Measurements from ENCODE around the gene PDZD11.
A peak's percentile ranks its signal among the peaks of the same experiment; 100 is the strongest.
"Not testable (repeated sequence)": the region's sequence is repeated elsewhere in the genome, so short reads cannot be mapped to it uniquely, and the experiment has no call there.

PDZD11 gene

GRCh38 chrX:70289793-70290770 lies at the start of gene PDZD11, which contains the start of gene KIF4A:
TSS of gene PDZD11 (minus strand) at chrX:70289927. CDS start at chrX:70289341, 586 bp downstream.
TSS of gene KIF4A (plus strand) at chrX:70290104. CDS start at chrX:70290459, 355 bp downstream.
- DNase-seq, result peak; percentile 56

GRCh38 chrX:70338290-70338689 lies 48.6 kb upstream of the PDZD11 start:
- DNase-seq, result no peak

DNA sequence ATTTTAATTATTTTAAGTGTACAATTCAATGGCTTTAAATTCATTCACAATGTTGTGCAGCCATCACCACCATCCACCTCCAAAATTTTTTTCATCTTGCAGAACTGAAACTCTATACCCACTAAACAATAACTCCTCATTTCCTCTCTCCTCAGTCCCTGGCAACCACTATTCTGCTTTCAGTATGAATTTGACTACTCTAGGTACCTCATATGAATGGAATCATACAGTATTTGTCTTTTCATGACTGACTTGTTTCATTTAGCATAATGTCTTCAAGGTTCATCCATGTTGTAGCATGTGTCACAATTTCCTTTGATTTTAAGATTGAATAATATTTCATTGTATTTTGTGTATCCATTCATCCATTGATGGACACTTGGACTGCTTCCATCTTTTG lies 47.0 kb upstream of the PDZD11 start:
- no peak for DNase-seq

DNA sequence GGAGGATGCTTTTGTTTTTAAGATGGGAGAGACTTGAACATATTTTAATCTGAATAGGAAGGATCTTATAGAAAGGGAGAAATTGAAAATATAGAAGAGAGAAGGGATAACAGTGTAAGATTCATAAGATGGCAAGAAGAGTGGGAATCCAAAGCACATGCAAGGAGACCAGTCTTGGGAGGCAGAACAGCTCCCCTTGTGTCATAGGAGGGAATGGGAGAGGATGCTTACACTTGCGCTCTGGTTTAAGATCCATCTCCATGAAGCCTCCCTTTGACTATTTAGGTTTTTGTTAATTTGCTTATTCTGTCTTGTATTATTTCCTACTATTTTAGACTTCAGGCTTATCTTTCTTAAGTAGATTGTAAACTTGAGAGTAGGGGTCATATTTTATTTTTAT lies 42.9 kb upstream of the PDZD11 start:
- DNase-seq, result no peak

DNA sequence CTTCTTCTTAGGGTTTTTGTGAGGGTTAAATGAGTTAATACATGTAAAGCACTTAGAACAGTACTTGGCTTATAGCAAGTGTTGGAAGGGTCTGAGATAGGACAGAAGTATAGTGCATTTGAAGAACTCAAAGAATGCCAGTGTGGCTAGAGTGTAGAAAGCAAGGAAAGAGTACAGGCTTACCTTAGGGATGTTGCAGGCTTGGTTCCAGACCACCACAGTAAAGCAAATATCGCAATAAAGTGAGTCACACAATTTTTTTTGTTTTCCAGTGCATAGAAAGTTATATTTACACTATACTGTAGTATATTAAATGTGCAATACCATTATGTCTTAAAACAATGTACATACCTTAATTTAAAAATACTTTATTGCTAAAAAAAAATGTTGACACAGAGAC lies 41.4 kb upstream of the PDZD11 start:
- no peak for DNase-seq

DNA sequence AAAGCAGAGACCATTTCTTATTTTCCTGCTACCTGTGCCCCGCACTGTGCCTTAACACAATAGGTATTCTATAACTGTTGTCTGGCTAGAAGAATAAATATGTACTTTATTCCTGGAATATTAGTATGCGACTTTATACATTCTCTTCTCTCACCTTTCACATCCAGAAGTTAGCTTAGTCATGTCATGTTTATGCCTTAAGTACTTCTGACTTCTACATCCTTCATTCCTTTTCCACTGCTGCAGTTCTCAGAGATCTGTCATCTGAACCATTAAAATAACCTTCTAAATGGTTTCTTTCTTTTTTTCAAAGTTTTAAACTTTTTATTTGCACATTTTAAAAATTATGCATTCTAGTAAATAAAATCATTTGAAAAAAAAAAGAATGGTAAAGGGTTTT lies 34.6 kb upstream of the PDZD11 start:
- DNase-seq, result no peak

- not testable (repeated sequence) for DNase-seq
These were observed 33.9 kb upstream of the PDZD11 start for GRCh38 chrX:70323628-70324027.

DNA sequence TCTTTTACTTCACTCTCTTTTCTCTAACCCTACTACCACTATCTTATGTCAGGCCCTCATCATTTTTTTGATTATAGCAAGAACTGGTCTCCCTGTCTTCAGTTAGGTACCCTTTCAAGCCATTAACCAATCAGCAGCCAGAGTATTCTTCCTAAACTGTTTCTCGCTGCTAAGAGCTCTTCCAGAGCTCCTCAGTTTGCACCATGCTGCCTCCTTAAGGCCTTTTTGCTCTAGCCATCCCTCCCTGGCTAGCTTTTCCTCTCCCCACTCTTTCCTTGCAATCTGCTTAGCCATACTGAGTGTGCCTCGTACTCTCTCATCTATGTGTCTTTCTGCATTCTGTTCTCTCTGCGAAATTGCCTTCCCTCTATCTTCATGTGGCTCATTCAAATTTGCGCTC lies 33.1 kb upstream of the PDZD11 start:
- no peak for DNase-seq

GRCh38 chrX:70313503-70313902 lies 23.8 kb upstream of the PDZD11 start:
- DNase-seq, result no peak

DNA sequence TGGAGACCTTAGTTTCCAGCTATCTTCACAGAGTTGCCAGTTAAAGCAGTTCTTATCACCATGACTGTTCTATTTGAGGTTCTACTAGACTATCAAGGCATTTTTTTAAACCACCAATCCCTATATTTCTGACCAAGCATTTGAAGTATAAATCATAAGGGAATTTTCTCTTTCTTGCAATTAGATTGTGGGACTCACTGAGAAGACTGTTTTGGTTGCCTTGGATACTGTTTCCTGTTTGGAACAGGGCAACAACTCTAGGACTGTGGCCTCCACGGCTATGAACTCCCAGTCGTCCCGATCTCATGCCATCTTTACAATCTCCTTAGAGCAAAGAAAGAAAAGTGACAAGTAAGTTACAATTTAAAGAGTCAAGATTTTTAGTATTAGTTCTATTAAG lies 12.0 kb upstream of the PDZD11 start:
- no peak for DNase-seq

- DNase-seq, result no peak
These were observed 3.9 kb upstream of the PDZD11 start for GRCh38 chrX:70293621-70294020.

DNA sequence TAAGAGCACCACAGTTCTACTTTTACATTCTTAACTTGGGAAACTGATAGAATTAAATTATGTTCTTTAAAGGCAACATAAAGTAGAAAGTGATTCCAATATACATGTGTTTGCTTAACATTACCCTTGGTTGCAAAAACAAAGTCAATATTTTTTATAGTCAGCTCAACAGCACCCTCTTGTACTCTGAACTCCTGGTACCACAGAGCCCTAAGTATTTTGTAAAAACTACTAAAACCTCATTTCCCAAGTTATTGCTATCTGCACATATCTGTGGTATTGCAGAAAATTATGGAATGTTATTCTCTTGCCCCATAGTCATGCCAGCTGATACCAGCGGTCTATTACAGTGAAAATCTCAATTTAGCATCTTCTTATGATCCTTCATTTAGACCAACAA lies 3.1 kb upstream of the PDZD11 start:
- no peak for DNase-seq

DNA sequence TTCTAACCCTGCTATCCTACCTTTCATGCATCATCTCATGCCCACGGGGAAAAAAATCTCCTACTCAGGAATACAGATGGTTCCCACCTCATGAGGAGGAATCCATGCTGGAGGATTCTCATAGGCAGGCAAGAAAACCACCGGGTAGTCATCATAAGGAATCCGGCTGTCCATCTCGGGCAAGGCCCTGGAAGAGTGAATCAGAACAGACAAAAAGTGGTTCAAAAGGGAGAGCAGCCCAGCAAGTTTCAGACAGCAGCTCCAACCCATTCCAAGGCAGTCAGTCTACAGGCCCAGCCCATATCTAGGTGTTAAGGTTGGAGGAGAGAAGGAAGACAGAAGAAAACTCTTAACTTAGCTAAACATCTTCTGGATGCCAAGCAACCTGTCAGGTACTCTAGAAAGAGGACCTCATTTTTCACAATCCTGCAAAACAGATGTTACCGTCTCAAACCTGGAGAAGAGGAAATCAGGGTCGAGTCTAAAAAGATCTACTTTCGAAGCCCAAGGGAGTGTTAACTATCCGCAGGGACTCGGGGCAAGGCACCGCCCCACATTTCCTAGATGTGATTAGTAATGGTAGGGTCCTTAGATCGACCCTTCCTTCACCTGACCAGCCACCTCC lies 447 bp downstream of the PDZD11 start:
- DNase-seq, result no peak

DNA sequence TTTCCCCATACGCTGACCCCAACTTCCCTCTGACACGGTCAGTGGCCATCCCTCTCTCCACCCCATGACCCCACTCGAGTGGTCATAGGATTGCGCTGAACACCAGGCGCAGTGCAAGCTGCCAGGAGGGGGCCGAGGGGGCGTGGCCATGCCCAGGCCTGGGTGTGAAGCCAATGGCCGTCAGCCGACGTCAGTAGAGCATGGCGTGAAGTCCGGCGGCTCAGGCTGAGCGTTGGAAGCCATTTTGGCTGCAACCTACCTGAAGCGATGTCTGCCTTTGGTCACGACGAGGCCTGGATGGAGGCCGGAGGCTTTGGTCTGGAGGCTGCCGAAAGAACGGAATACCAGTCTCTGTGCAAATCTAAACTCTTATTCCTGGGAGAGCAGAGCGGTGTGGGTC lies 7.8 kb downstream of the PDZD11 start, which contains the start of gene RAB41:
RAB41 (plus strand) TSS at position 222 of the 400 bp plus-strand sequence; CDS start at position 268, 46 bp downstream.
- no peak for DNase-seq

- no peak for DNase-seq
These were observed 9.2 kb downstream of the PDZD11 start for GRCh38 chrX:70280573-70280972.

DNA sequence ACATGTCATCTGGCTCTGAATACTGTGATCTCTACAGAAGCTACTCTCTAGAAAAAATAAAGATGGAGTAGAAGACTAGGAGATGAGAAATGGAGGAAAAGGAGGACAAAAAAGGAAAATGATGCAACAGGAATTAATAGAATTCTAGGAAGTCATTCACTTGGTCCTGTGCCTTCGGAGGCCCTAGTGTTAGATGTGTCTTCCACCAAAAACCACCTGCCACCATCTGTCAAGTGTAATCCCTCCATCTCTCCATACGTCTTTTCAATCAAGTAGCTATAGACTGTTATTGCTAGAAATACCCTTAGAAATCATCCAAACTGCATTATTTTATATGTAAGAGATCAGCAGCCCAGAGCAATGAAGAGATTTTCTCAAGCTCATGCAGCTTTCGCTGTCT lies 10.6 kb downstream of the PDZD11 start:
- DNase-seq, result no peak

DNA sequence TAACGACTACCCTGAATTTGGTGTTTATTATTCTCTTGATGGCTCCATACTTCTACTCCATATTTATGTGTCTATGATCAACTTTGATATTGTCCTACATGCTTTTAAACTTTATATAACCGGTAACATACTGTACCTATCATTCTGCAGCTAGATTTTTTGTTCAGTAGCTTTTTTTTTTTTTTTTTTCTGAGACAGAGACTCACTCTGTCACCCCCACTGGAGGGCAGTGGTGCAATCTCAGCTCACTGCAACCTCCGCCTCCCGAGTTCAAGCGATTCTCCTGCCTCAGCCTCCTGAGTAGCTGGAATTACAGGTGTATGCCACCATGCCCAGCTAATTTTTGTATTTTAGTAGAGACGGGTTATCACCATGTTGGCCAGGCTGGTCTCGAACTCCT lies 15.7 kb downstream of the PDZD11 start:
- not testable (repeated sequence) for DNase-seq

DNA sequence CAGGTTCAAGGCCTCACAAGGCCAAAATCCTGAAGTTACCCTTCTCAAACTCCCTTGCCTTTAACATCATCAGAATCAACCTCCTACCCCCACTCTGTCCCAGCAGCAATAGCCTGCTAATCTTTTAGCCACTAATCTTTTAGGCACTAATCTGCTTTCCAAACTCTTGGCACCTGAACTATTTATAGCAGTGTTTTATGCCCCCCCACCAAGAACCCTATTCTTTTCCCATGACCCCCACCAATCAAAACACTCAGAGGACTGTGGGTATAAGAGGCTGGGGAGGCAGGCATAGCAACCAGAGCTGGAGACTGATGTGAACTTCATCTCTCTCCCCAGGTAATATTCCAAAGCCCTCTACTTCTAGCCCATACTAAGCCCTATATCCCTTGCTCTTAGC lies 21.7 kb downstream of the PDZD11 start, which contains the start of gene ARR3:
ARR3 (plus strand) TSS at position 301 of the 400 bp plus-strand sequence. CDS start 1,052 bp downstream, outside the sequence.
- DNase-seq, result no peak

- no peak for DNase-seq
These were observed 24.9 kb downstream of the PDZD11 start for GRCh38 chrX:70264784-70265183.

DNA sequence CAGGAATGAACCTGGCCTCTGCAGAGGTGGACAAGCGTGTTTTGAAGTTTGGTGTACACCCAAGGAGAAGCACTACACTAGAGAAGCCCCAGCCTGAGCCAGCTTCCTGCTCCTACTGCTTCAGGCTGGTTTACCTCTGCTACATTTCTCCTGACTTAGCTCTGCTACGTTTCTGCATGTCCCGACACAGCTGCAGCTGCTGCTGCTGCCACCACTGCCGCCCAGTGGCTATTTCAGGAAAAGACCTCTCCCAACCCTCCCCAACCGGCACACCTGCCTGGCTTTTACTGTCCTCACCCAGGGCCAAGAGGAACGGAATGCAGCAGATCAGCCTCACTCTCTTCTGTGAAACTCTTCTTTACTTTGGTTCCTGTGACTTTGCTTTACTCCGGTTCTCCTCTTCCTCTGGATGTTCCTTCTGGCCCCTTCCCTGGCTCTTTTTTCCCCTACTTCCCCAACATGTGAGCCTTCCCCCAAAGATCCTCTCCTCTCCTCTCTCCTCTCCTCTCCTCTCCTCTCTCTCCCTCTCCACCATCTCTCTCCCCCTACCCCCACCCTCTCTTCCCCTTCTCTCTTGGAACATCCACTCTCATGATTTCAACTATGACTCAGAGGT lies 26.7 kb downstream of the PDZD11 start:
- peak; percentile 45 for DNase-seq

DNA sequence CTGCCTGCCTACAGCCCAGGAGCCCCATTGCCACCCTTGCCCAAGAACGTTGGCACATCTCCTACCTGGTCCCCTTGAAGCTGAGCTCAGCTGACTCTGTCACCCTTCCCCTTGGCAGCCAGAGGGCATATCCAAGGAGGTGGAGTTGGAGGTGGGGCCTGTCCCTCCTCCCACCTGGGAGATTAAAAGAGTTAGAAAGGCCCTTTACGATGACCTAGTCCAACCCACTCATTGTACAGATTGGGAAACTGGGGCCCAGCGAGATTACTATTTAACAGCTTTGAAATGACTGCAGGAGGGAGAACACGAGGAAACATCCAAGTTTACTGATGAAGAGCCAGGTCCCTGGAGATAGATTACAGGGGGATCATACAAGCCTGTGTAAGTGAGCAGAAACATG lies 29.6 kb downstream of the PDZD11 start, which contains the start of gene P2RY4:
P2RY4 (minus strand) TSS at position 101 of the 400 bp plus-strand sequence. CDS start 580 bp downstream, outside the sequence.
- DNase-seq, result no peak

DNA sequence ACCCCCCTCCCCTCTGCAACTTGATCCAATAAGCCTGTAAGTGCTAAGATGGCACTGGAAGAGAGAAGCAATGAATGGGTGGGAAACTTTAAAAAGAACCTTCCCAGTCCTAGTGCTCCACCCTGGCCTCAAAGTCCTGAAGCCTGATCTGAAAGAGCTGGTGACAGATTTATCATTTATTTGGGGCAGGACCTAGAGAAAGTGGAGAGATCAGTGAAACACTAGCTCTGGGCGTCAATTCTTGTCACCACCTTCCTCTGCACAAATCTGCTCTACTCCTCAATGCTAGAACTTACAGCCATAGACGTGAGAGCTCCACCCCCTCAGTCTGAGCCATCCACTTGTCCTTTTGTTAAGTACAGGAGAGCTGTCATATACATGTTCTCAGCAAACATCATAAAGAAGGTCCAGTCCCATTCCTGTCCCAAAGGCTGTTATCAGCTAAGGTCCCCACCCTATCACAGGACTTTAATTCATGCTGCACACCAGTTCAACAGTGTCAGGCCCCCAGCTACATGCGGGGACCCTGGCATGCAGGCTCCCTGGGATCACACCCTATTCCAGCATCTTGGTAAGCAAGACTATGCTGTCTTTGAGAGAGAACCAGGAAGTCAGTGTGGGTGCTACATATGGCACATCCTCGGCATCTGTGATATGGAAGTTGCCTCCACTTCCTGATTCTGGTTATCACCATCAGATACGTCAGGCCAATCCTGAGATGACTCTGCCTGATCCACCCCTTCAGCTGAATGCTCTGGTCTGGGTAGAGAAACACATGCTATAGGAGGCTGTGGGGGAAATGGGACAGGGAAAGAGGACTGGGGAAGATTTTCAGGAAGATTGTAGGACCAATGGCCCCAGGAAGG lies 32.1 kb downstream of the PDZD11 start:
- DNase-seq, result no peak
